Heart left ventricle (tissue), 16 donors: Measurements from ENCODE around the gene PTPRN2. TPM values are rescaled to one million over a fixed set of nuclear protein-coding genes. Genes with fewer than 3 reads are reported as not detected.

Experiments
- ATAC-seq, 4 donors: fragments of 200-7000 bp; cut with Tn5 transposase; one replicate each; pipeline ENCODE4 v1.9.1; 2020 to 2022; ENCODE audit warnings: moderate library complexity in 4 of 4, mild to moderate bottlenecking in 3 of 4, moderate number of reproducible peaks in 1 of 4
- DNase-seq, 5 donors: peaks; one replicate each; pipeline ENCODE4 v3.0.0-alpha.2; 2020
- H3K27ac ChIP-seq, 12 donors: fragments of 200-600 bp; sonication (generic) in 4 of 12; one replicate each; pipeline versions ENCODE4 v1.5.0 to v1.8.0; 2016 to 2022; ENCODE audit warnings: mild to moderate bottlenecking in 2 of 12
- H3K27me3 ChIP-seq, 9 donors: fragments of 200-600 bp; sonication (generic) in 2 of 9; one replicate each; pipeline versions ENCODE4 v1.5.1 to v1.8.0; 2016 to 2022; ENCODE audit warnings: mild to moderate bottlenecking in 3 of 9
- H3K36me3 ChIP-seq, 9 donors: fragments of 200-600 bp; sonication (generic) in 2 of 9; one replicate each; pipeline versions ENCODE4 v1.5.0 to v1.8.0; 2018 to 2022; ENCODE audit warnings: mild to moderate bottlenecking in 2 of 9
- H3K4me1 ChIP-seq, 12 donors: fragments of 200-600 bp; sonication (generic) in 4 of 12; one replicate each; pipeline versions ENCODE4 v1.5.0 to v1.8.0; 2016 to 2022; ENCODE audit warnings: mild to moderate bottlenecking in 3 of 12
- H3K4me3 ChIP-seq, 12 donors: fragments of 200-600 bp; sonication (generic) in 4 of 12; one replicate each; pipeline versions ENCODE4 v1.5.0 to v1.8.0; 2017 to 2022; ENCODE audit warnings: mild to moderate bottlenecking in 9 of 12, moderate library complexity in 4 of 12
- H3K9me3 ChIP-seq, 12 donors: fragments of 200-600 bp; sonication (generic) in 4 of 12; one replicate each; pipeline versions ENCODE4 v1.5.0 to v1.8.0; 2016 to 2022; ENCODE audit warnings: mild to moderate bottlenecking in 1 of 12
- POLR2A ChIP-seq, 2 donors: fragments of 450-650 bp; IDR thresholded peaks; one replicate each; pipeline ENCODE4 v1.6.1; 2017; ENCODE audit warnings: antibody characterized with exemption in 2 of 2, mild to moderate bottlenecking in 2 of 2, moderate library complexity in 2 of 2
- WGBS, 4 donors: extraction: QIAGEN DNeasy Blood & Tissue Kit in 2 of 4; methylation state at CpG; one replicate each; pipeline versions ENCODE4 v1.1.5 to v1.1.7; 2013 to 2018; 5-methylcytosine and 5-hydroxymethylcytosine counted together
- intact Hi-C, 10 donors: fragments of 100-400 bp; cut with DNase I; formaldehyde crosslinking; loops; one replicate each; pipeline versions ENCODE4 v1.11.1 to v1.14.2; 2022
- polyA plus RNA-seq, 2 donors: library from polyadenylated mRNA; stranded (reverse); fragments of 200-250 nt; gene quantifications; one replicate each; pipeline ENCODE4 v1.2.3, GENCODE V29; 2013
- total RNA-seq, 9 donors: library from RNA; depleted of rRNA in 2 of 9; stranded (reverse); fragments of >200 nt in 2 of 9; fragmentation: NEBNext Ultra II Directional in 3 of 9; extraction: Animal tissue kit (Norgen Biotek cat#: 25700) in 3 of 9; gene quantifications; one replicate each; pipeline versions ENCODE4 v1.1.0 to v1.2.4, GENCODE V29; 2016 to 2023
- TF ChIP-seq, protein P1 (sequence below), 12 donors: fragments of 200-600 bp; sonication (generic) in 4 of 12; IDR thresholded peaks; one replicate each; pipeline versions ENCODE4 v1.5.0 to v1.8.0; 2018 to 2022; ENCODE audit warnings: antibody characterized with exemption in 12 of 12, mild to moderate bottlenecking in 5 of 12
- donor health status: ischemic (EF 13 %, LVEDD 7.1; RV severe dilation, severe dysfunction).
- donor health status: healthy with polysubstance abuse.
- donor health status: DM: no; HTN: yes; CAD: no.
- donor health status: DM: no; HTN: no; CAD: no.
- donor health status: ischemic (EF 25% LVEDD 6.9; RV normal size, moderate dysfunction).
- donor health status: ischemic (EF 25% LVEDD 5.7; RV mildly dilated, moderate dysfunction).
- donor health status: healthy.
- donor health status: DM: yes; HTN: yes; CAD: no.
- donor health status: ischemic (EF 35%, LVEDD 5.7; RV mildly dilated, moderate dysfunction).
- donor health status: nonischemic (EF 11% LVEDD 7.7; RV severe dilation, severe dysfunction).
- donor health status: DM: yes; HTN: yes; CAD: no.
- donor health status: PGD.
- donor health status: ischemic (EF 29% LVEDD 5.4; RV normal size, mild dysfunction).
- donor health status: nonischemic (EF 23%, LVEDD 6.1; RV moderate dilation, normal function).

The PTPRN2 gene
- total and polyA plus RNA-seq, 11 donors, result 0.61 to 2.3 (median 1.3) TPM

DNA sequence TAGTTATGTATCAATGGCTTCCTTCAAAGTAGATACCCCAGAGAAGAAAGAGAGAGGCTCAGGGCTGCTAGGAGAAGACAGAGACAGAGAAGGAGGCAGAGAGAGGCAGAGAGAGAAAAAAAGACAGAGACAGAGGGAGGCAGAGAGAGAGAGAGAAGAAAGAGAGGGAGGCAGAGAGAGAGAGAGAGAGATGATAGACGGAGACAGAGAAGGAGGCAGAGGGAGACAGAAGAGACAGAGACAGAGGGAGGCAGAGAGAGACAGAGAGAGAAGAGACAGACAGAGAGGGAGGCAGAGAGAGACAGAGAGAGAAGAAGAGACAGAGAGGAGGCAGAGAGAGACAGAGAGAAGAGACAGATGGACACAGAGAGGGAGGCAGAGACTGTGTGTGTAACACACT is 1062.9 kb downstream of the PTPRN2 start:
- no peaks in the 10 kb centered on the region for H3K36me3 ChIP-seq
- 69 to 91% (median 80%) methylated on average over 1 of the region's 1 CpG for WGBS, 4 donors
- no peak for TF ChIP-seq POLR2A (IDR thresholded peaks at IDR 0.05)
- TF ChIP-seq, protein P1, sequence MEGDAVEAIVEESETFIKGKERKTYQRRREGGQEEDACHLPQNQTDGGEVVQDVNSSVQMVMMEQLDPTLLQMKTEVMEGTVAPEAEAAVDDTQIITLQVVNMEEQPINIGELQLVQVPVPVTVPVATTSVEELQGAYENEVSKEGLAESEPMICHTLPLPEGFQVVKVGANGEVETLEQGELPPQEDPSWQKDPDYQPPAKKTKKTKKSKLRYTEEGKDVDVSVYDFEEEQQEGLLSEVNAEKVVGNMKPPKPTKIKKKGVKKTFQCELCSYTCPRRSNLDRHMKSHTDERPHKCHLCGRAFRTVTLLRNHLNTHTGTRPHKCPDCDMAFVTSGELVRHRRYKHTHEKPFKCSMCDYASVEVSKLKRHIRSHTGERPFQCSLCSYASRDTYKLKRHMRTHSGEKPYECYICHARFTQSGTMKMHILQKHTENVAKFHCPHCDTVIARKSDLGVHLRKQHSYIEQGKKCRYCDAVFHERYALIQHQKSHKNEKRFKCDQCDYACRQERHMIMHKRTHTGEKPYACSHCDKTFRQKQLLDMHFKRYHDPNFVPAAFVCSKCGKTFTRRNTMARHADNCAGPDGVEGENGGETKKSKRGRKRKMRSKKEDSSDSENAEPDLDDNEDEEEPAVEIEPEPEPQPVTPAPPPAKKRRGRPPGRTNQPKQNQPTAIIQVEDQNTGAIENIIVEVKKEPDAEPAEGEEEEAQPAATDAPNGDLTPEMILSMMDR (IDR thresholded peaks at IDR 0.05), result no peak
- no peak overlapping the region for H3K27ac ChIP-seq
- intact Hi-C loops, result no loop called here
- H3K4me3 ChIP-seq, result no peak overlapping the region
- no peak for ATAC-seq
- DNase-seq, result no peak
- peaks cover 0 to 35% (median 0%) of the 10 kb centered on the region in 9 donors for H3K27me3 ChIP-seq
- no peaks in the 10 kb centered on the region for H3K4me1 ChIP-seq
- H3K9me3 ChIP-seq, result no peaks in the 10 kb centered on the region

DNA sequence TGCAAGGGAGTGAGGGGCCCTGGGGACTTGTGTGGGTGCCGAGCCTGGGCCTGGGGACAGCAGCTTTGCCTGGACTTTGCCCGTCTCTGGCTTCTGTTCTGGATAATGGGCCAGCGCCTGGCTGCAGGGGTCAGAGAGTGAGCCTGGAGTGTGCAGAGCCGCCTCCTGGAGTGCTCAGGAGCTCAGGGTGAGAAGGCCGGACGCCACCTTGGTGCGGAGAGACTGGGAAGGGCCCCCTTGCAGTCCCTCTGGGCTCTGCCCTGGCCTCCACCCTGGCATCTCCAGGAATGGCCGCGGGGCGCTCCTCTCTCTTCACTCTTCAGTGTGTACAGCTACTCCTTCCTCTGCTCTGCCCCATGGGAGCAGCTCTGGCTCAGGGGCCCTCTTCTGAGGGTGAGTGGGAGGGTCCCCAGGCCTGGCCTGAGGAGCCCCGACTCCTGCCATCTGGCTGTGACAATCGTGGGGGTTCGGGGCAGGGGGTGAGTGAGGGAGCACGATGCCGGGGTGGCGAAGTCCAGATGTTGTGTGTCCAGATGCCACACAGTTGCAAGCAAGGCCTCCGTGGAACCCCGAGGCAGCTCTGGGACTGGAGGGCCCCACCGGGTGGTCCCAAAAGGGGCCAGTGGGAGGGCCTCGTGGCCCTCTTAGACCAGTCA is 1063.7 kb downstream of the PTPRN2 start:
- H3K27ac ChIP-seq, result no peak overlapping the region
- intact Hi-C loops, result no loop called here
- 83 to 90% (median 87%) methylated on average over 9 to 20 of the region's 20 CpGs for WGBS, 4 donors
- no peaks in the 10 kb centered on the region for H3K36me3 ChIP-seq
- peaks cover 0 to 36% (median 0%) of the 10 kb centered on the region in 9 donors for H3K27me3 ChIP-seq
- H3K9me3 ChIP-seq, result no peaks in the 10 kb centered on the region
- no peaks in the 10 kb centered on the region for H3K4me1 ChIP-seq
- no peak for ATAC-seq
- TF ChIP-seq, protein P1 (IDR thresholded peaks at IDR 0.05), result no peak
- no peak for TF ChIP-seq POLR2A (IDR thresholded peaks at IDR 0.05)
- no peak overlapping the region for H3K4me3 ChIP-seq
- no peak for DNase-seq

DNA sequence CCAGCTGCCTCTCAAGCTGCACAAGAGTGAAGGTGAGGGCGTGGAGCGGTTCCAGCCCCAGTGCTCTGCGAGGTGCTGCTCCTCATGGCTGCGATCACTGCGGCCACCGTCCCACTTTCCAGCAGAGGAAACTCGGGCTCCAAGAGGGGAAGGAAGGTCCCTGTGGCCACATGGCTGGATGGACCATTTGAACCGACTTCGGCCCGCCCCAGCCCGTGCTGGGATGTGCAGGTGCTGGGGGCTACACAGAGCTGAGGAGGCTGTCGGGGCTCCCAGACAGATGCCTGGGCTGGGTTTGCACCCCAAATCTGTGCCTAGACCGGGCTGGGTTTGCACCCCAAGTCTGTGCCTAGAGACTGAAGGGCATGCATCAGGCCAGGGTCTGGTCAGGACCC is 1064.3 kb downstream of the PTPRN2 start:
- Histone ChIP-seq H3K36me3 (no peaks in the 10 kb centered on the region), H3K27ac (no peak overlapping the region), H3K9me3 (no peaks in the 10 kb centered on the region), H3K4me3 (no peak overlapping the region), H3K27me3 (peaks cover 0 to 36% (median 0%) of the 10 kb centered on the region in 9 donors), H3K4me1 (no peaks in the 10 kb centered on the region)
- intact Hi-C loops, result no loop called here
- WGBS, 4 donors, result 80 to 86% (median 83%) methylated on average over 6 to 13 of the region's 13 CpGs
- ATAC-seq (no peak), DNase-seq (no peak)
- TF ChIP-seq, protein P1 (IDR thresholded peaks at IDR 0.05), result no peak
- TF ChIP-seq POLR2A (IDR thresholded peaks at IDR 0.05), result no peak

DNA sequence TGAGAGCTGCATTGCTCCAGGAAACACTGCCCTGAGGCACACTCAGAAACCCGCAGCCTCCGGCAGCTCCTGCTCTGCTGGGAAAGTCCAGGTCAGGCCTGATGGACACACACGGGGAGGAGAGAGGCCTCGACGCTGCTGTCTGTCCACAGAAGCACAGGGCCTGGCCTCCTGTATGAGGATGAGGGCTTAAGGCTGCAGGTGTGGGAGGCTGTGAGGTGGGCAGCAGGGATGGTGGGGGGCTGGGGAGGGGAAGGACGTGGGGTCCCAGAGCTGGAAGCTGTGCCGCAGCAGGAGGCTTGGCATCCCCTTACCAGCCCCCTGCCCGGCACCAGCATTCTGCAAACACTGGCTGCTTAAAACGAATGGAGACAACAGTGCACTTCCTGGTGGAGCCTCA is 1064.7 kb downstream of the PTPRN2 start:
- ATAC-seq (no peak), DNase-seq (no peak)
- Histone ChIP-seq H3K27me3 (peaks cover 0 to 36% (median 0%) of the 10 kb centered on the region in 9 donors), H3K36me3 (no peaks in the 10 kb centered on the region), H3K9me3 (no peaks in the 10 kb centered on the region), H3K27ac (no peak overlapping the region), H3K4me3 (no peak overlapping the region), H3K4me1 (no peaks in the 10 kb centered on the region)
- 55 to 72% (median 63%) methylated on average over 9 of the region's 9 CpGs for WGBS, 4 donors
- TF ChIP-seq, protein P1 (IDR thresholded peaks at IDR 0.05), result no peak
- no peak for TF ChIP-seq POLR2A (IDR thresholded peaks at IDR 0.05)
- intact Hi-C loops, result no loop called here
